Left lung (tissue), 10 donors: ENCODE data around the gene PIK3C3. TPM values are rescaled to one million over a fixed set of nuclear protein-coding genes. Genes with fewer than 3 reads are reported as not detected.

ENCODE experiments used
- ATAC-seq: fragments of 200-7000 bp; cut with Tn5 transposase; one replicate; pipeline ENCODE4 v1.9.1; 2020; ENCODE audit warnings: moderate library complexity
- DNase-seq, 4 donors: peaks; one replicate each; pipeline ENCODE4 v3.0.0-alpha.2; 2013 to 2020
- H3K27ac ChIP-seq, 2 donors: fragments of 200-600 bp; sonication (generic) in 1 of 2; one replicate each; pipeline versions ENCODE4 v1.5.0 to v1.8.0; 2020 to 2021
- H3K27me3 ChIP-seq, 2 donors: fragments of 200-600 bp; sonication (generic) in 1 of 2; one replicate each; pipeline versions ENCODE4 v1.5.0 to v1.8.0; 2020 to 2021
- H3K36me3 ChIP-seq, 2 donors: fragments of 200-600 bp; sonication (generic) in 1 of 2; one replicate each; pipeline versions ENCODE4 v1.5.0 to v1.8.0; 2020 to 2021
- H3K4me1 ChIP-seq, 2 donors: fragments of 200-600 bp; one replicate each; pipeline ENCODE4 v1.8.0; 2021
- H3K4me3 ChIP-seq, 2 donors: fragments of 200-600 bp; sonication (generic) in 1 of 2; one replicate each; pipeline versions ENCODE4 v1.5.0 to v1.8.0; 2020 to 2021; ENCODE audit warnings: mild to moderate bottlenecking in 1 of 2
- H3K9me3 ChIP-seq, 2 donors: fragments of 200-600 bp; sonication (generic) in 1 of 2; one replicate each; pipeline versions ENCODE4 v1.5.0 to v1.8.0; 2020 to 2021
- intact Hi-C, 2 donors: fragments of 100-400 bp; cut with DNase I; formaldehyde crosslinking; loops; one replicate each; pipeline versions ENCODE4 v1.11.2 to v1.14.2; 2022
- polyA plus RNA-seq, 6 donors: library from polyadenylated mRNA; unstranded; fragments of 120-200 nt; gene quantifications; one replicate each; pipeline ENCODE4 v1.2.1, GENCODE V29; 2013; ENCODE audit not compliant: insufficient read length in 6 of 6
- total RNA-seq, 2 donors: library from RNA; stranded (reverse); fragmentation: NEBNext Ultra II Directional; extraction: Animal tissue kit (Norgen Biotek cat#: 25700); gene quantifications; one replicate each; pipeline ENCODE4 v1.2.1, GENCODE V29; 2021
- TF ChIP-seq, protein P1 (sequence below), 2 donors: fragments of 200-600 bp; sonication (generic) in 1 of 2; IDR thresholded peaks; one replicate each; pipeline versions ENCODE4 v1.5.0 to v1.8.0; 2021; ENCODE audit warnings: antibody characterized with exemption in 2 of 2
- donor health status: DM: no; HTN: yes; CAD: no.
- donor health status: DM: no; HTN: no; CAD: no.

PIK3C3 gene
- total and polyA plus RNA-seq, 8 donors = 40.3 to 75.2 (median 55.2) TPM

DNA sequence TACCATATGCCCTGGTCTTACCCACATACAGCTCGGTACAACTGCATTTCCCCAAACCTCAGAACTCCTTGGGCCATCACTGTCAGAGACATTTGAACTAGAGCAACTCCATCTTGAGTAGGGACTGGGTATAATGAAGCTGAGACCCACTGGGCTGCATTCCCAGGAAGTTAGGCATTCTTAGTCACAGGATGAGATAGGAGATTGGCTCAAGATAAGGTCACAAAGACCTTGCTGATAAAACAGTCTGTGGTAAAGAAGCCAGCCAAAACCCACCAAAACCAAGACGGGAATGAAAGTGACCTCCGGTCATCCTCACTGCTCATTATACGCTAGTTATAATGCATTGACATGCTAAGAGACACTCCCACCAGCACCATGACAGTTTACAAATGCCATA lies 131.3 kb downstream of the PIK3C3 start:
- no peaks in the 10 kb centered on the region for H3K4me1 ChIP-seq
- no peak for DNase-seq
- no peak for ATAC-seq
- H3K27ac ChIP-seq = no peak overlapping the region
- intact Hi-C loops = no loop called here
- H3K9me3 ChIP-seq = no peaks in the 10 kb centered on the region
- H3K4me3 ChIP-seq = no peak overlapping the region
- H3K27me3 ChIP-seq = no peaks in the 10 kb centered on the region
- H3K36me3 ChIP-seq = peaks cover 0 to 20% of the 10 kb centered on the region in 2 donors
- TF ChIP-seq, protein P1, sequence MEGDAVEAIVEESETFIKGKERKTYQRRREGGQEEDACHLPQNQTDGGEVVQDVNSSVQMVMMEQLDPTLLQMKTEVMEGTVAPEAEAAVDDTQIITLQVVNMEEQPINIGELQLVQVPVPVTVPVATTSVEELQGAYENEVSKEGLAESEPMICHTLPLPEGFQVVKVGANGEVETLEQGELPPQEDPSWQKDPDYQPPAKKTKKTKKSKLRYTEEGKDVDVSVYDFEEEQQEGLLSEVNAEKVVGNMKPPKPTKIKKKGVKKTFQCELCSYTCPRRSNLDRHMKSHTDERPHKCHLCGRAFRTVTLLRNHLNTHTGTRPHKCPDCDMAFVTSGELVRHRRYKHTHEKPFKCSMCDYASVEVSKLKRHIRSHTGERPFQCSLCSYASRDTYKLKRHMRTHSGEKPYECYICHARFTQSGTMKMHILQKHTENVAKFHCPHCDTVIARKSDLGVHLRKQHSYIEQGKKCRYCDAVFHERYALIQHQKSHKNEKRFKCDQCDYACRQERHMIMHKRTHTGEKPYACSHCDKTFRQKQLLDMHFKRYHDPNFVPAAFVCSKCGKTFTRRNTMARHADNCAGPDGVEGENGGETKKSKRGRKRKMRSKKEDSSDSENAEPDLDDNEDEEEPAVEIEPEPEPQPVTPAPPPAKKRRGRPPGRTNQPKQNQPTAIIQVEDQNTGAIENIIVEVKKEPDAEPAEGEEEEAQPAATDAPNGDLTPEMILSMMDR (IDR thresholded peaks at IDR 0.05) = no peak

DNA sequence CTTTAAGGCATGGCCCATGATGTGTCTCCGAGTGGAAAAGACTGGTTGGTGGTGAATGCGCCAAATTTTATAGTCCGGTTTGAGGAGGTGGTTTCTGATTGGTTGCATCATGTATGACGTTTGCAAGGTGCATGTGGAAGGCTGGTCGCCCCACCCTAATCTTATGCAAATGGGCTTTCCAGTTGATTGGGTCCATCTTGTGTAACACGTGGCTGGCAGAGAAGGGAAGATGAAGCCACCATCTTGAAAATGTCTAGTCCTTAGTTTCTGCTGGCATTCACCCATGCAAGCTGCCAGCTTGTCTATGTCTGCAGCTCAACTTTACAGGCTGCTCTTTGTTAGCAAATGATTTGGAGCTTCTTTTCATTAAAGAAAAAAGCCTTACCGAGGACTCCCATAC lies 132.2 kb downstream of the PIK3C3 start:
- DNase-seq = no peak
- H3K36me3 ChIP-seq = peaks cover 0 to 12% of the 10 kb centered on the region in 2 donors
- H3K4me3 ChIP-seq = no peak overlapping the region
- intact Hi-C loops = no loop called here
- H3K27ac ChIP-seq = no peak overlapping the region
- H3K27me3 ChIP-seq = no peaks in the 10 kb centered on the region
- ATAC-seq = no peak
- no peaks in the 10 kb centered on the region for H3K4me1 ChIP-seq
- H3K9me3 ChIP-seq = no peaks in the 10 kb centered on the region
- TF ChIP-seq, protein P1 (IDR thresholded peaks at IDR 0.05) = no peak

DNA sequence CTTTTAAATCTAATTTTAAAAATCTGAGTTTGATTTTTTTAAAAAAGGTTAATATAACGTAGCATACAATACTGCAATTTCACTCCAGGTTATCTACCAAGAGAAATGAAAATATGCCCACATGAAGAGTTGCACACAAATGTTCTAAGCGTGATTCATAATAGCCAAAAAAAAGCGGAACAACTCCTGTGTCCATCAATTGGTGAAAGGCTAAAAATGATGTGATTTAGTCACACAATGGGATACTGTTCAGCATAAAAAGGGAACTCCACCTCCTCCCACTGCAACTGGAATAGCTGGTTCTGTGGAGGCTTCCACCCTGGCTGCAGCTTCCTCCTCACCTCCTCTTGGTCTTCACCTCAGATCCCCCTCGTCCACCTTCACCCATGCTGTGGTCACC lies 132.8 kb downstream of the PIK3C3 start:
- Histone ChIP-seq H3K27ac (no peak overlapping the region), H3K4me1 (no peaks in the 10 kb centered on the region), H3K27me3 (no peaks in the 10 kb centered on the region), H3K4me3 (no peak overlapping the region), H3K9me3 (no peaks in the 10 kb centered on the region), H3K36me3 (peaks cover 0 to 6% of the 10 kb centered on the region in 2 donors)
- TF ChIP-seq, protein P1 (IDR thresholded peaks at IDR 0.05) = no peak
- ATAC-seq (no peak), DNase-seq (no peak)
- intact Hi-C loops = no loop called here

DNA sequence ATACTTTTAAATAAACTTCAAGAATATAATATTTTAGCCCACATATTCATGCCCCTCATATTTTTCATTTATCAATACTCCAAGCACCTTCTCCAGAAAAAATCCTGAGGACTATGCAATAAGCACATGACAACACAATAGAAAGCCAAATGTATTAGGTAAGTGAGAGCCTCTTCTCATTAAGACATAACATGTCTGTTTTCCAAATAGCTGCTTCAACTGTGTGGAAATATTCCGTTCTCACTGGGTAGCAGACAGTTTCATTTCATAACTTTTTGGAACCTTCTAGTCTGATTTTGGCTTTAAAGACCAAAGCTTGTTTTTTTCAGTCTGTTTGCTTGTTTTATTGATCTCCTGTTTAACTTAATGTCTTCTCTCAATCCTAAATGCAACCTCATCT lies 137.8 kb downstream of the PIK3C3 start:
- H3K27ac ChIP-seq = no peak overlapping the region
- ATAC-seq (no peak), DNase-seq (peak in 1 of 4 donors; percentile 3)
- no peak overlapping the region for H3K4me3 ChIP-seq
- TF ChIP-seq, protein P1 (IDR thresholded peaks at IDR 0.05) = no peak
- intact Hi-C loops = no loop called here
- no peaks in the 10 kb centered on the region for H3K27me3 ChIP-seq
- no peaks in the 10 kb centered on the region for H3K9me3 ChIP-seq
- H3K36me3 ChIP-seq = no peaks in the 10 kb centered on the region
- H3K4me1 ChIP-seq = no peaks in the 10 kb centered on the region

DNA sequence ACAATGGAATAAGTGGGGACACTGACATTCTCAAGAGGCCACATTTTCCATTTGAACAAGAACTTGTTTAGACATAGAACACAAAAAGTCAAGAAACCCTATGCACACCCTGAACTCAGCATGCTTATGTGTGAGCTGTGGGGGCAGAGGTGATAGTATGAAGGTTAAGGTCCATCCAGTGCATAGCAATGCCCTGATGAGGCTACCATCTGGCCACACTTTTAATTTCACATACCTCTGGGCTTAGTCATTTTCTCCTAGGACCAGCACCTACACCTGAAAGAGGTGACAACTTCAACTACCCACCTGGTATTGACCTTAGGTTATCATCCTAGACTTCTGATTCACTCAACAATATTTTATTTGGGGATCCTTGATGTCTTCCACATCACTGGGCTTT lies 139.8 kb downstream of the PIK3C3 start:
- H3K27me3 ChIP-seq = no peaks in the 10 kb centered on the region
- no peaks in the 10 kb centered on the region for H3K9me3 ChIP-seq
- intact Hi-C loops = no loop called here
- no peak overlapping the region for H3K4me3 ChIP-seq
- H3K4me1 ChIP-seq = no peaks in the 10 kb centered on the region
- TF ChIP-seq, protein P1 (IDR thresholded peaks at IDR 0.05) = no peak
- DNase-seq (no peak), ATAC-seq (no peak)
- no peak overlapping the region for H3K27ac ChIP-seq
- H3K36me3 ChIP-seq = no peaks in the 10 kb centered on the region
